Stimulated activated CD4-positive, alpha-beta T cell treated with anti-CD3 and anti-CD28 coated beads, TNF-alpha, amount 100 ng/mL, for 1 hour (primary cell): Measurements from ENCODE around the gene YARS1.

ENCODE experiments used
- DNase-seq, 3 donors: peaks; one replicate each; pipeline ENCODE4 v3.0.0-alpha.2; 2020; ENCODE audit warnings: low read depth in 3 of 3, low spot score in 1 of 3

Gene YARS1

DNA sequence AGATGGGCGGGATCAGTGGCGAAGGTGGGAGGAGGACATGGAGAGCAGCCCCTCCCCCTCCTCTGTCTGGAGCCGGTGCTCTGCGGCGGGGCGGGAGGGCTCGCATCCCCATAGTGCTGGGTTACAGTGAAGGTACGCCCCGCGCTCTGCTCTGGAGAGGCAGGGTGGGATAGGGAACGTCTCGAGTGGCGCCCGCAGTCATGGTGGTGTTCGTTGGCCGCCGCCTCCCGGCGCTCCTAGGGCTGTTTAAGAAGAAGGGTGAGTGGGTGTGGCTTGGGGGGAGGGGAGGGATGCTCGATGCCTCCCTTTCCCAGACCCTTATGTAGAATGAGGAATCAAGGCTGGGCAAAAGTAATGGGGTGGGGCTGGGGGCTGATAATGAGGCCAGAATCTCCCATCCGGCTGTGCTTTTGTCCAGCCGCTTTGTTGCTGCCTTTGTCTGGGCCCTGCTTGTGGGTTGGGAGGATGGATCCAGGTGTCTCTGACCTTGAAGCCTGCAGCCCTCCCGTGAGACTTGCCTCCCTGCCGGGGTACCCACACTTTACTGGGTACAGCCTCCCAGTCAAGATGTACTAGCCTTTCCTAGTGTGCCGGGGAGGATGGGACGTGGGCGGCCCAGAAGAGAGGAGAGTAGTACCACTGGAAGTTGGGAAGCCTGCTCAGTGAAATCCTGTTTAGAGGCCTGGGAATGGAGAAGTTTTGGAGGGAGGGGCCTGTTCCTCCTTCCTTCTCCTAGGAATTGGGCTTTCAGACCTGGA is 51.4 kb downstream of the YARS1 start:
- DNase-seq = no peak

DNA sequence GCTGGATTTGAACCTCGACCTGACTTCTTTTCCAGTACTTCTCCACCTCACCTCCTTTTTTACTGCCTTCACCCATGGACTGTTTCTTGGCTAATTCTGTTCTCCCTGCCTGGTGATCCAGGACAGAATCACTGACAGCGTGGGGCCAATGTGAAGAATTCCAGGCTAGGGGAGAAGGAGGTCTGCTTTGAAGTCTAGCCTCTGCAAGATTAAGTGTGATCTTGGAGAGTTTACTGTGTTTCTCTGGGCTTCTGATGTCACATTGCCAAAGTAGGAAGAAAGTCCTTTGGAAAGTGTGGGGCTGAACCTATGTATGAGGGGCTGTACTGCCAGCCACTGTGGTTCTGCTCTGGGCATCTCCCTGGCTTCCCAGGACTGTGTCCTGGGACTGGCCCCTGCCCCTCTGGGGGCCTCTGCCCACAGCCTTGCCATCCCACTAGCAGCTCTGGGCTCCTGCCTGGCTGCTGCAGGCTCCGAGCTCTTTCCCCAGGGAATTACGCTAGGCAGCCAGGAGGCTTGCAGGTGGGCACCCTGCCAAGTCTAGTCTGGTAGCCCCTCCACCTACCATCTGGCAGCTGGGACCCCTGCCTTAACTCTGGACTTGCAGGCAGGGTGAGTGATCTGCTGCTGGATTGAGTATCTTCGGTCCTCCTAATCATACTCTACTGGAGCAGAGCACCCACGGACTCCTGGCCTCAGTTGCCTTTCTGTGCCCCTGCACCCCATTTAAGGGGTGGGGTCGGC is 52.2 kb downstream of the YARS1 start:
- no peak for DNase-seq

- no peak for DNase-seq
Measured at GRCh38 chr1:32763221-32763620, 53.9 kb downstream of the YARS1 start.

GRCh38 chr1:32761936-32762335 is 55.2 kb downstream of the YARS1 start:
- no peak for DNase-seq

- DNase-seq = no peak
Measured at GRCh38 chr1:32761253-32761877, 55.8 kb downstream of the YARS1 start.

DNA sequence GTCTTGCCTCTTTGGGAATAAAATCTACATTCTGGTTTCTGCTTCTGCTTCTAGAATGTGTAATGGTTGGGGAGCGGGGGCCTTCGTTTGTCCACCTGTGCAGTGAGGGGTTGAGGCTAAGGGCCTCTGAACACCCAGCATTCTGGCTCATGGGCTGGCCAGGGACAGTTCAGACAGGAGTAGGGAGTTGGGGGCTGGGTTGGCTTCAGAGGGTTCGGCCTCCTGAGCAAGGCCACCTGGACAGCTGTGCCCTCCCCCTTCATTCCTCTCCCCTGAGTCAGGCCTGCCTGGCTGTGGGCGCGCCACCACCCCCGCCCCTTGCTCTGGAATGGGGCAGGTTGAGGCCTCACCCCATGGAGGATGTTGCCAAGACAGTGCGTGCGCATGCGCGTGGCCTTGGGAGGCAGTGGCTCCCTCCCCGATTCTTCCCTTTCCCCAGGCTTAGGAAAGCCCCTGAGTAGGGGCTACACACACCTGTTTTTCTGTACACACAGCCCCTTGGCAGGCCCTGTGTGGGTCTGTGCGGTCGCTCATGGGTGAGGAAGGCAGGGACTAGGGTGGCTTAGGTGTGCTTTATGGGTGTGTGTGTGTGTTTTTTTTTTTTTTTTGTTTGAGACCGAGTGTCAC is 57.0 kb downstream of the YARS1 start:
- no peak for DNase-seq

GRCh38 chr1:32759521-32759981 is 57.6 kb downstream of the YARS1 start:
- no peak for DNase-seq

GRCh38 chr1:32758795-32759430 is 58.2 kb downstream of the YARS1 start:
- DNase-seq = no peak

GRCh38 chr1:32758177-32758794 is 58.9 kb downstream of the YARS1 start:
- no peak for DNase-seq

GRCh38 chr1:32757213-32757895 is 59.8 kb downstream of the YARS1 start:
- DNase-seq = no peak

DNA sequence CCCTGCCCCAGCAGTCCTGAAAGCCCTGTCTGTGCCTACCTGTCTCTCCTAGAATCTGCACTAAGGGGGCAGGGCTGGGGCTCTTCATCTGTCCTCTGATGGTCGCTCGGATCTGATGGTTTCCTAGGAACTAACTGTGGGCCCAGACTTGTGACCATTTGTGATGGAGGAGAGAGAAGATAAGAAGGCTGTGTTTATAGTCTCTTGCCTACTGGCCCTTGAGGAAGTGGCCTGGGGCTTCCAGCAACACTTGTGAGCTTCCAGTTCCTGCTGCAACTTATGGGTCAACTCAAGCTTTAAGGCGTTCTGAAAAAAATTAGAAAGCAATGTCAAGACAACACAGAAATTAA is 61.4 kb downstream of the YARS1 start:
- DNase-seq = no peak

DNA sequence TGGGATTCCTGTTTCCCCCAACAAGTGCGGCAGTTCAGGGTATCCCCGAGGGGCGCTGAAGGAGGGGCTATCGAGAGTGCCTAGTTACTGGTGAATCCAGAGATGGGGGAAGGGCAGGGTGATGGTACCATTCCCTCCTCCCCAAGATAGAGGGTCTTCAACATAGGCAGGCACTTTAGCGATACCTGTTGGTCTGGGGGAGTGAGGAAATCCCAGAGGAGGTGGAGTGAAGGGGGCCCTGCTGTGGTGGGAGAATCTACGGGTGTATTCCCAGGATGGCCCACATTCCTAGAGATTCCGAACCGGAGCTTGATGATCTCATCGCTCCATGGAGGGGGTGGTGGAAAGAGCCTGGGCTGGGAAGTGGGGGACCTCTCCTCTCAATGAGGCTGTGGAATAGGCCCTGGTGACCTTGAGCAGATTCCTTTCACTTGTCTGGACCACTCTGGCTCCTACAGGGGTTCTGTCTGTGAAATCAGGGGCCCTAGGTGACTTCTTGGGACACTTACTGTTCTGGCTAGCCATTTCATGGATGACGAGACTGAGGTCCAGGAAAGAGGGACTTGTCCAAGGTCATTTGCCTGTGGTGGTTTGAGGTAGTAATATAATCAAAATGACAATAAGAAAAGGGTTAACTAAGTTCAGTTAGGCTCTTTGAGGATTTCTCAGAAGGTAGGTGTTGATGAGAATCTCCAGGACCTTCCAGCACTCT is 61.9 kb downstream of the YARS1 start:
- no peak for DNase-seq

GRCh38 chr1:32754317-32755097 is 62.7 kb downstream of the YARS1 start:
- DNase-seq = peak in 1 of 3 donors; percentile 13

DNA sequence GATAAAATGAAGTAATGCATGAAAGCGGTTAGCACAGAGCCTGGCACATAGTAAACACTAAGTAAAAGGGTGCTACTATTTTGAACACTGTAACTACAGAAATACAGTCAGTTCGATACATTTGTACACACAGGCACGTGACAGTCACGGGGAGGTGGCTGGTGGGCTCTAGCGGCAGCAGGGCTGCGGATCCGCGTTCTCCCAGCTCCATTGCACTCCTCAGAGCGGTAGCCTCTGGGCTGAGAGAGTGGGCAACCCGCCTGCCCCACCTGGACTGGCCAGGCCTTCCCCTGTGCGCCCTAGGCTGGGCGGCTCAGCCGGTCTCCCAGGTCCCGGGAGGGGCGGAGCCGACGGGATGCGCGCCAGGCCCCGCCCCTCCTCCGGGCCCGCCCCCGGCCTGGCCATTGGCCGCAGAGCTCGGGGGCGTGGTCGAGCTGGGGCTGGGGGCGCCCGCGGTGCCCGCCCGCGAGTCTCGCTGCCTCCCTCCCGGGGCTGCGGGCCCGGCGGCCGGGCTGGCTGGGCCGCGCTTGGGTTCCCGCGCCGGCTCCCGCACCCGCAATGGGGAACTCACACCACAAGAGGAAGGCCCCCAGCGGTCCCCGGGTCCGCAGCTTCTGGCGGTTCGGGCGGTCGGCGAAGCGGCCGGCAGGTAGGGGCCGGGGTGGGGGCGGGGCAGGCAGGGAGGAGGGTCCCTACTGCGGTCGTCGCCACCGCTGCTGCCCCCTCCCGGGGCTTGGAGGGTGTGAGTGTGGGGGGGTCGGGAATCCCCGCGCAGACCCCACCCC is 63.4 kb downstream of the YARS1 start:
- DNase-seq = peak; percentile 19 to 52 (median 46)

GRCh38 chr1:32749771-32750170 is 67.4 kb downstream of the YARS1 start:
- DNase-seq = no peak

- DNase-seq = no peak
Measured at GRCh38 chr1:32749332-32749731, 67.8 kb downstream of the YARS1 start.

DNA sequence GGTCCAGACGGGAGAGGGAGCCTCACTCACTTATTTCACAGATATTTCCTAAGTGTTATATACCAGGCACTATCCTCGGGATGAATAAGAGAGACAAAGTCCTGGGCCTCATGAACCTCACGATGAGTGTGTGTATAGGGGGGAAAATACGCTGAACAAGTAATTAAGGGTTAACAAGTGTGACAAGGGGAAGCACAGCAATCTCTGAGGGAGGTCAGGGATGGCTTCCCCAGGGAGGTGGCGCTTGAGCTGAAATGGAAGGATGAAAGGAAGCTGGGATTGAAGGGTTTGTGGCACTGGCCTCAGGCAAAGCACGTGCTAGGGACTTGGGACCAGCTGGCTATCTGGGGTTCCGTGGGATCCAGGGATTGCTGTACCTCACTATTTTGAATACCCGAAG is 68.2 kb downstream of the YARS1 start:
- DNase-seq = no peak

DNA sequence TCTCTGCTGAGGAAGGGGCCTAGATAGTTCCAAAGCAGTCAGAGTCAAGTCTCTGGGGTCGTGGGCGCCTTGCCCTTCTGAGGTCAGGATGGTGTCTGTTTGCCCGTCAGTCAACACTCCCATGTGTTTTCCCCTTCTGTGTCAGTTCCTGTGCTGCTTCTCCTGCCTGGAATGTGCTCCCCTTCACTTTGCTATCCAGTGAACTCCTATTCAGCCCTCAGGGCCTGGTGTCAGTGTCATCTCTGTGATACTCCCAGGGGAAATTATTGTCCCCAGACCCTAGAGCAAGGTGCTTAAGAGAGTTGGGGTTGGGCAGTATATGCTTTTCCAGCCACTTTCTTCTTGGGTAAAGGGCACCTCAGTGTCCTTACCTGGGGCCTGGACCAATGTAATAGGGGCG is 68.8 kb downstream of the YARS1 start:
- DNase-seq = no peak
